NCI-H1105 treated with DMSO at 0.1 percent for 48 hours (cell line): Measurements from ENCODE around the gene FBH1.
"Not testable (repeated sequence)": the region's sequence is repeated elsewhere in the genome, so short reads cannot be mapped to it uniquely, and the experiment has no call there.

Experiments used
- DNase-seq: peaks from one replicate; lab custom pipeline; 2025; lab: John Stamatoyannopoulos, UW

FBH1 gene

DNA sequence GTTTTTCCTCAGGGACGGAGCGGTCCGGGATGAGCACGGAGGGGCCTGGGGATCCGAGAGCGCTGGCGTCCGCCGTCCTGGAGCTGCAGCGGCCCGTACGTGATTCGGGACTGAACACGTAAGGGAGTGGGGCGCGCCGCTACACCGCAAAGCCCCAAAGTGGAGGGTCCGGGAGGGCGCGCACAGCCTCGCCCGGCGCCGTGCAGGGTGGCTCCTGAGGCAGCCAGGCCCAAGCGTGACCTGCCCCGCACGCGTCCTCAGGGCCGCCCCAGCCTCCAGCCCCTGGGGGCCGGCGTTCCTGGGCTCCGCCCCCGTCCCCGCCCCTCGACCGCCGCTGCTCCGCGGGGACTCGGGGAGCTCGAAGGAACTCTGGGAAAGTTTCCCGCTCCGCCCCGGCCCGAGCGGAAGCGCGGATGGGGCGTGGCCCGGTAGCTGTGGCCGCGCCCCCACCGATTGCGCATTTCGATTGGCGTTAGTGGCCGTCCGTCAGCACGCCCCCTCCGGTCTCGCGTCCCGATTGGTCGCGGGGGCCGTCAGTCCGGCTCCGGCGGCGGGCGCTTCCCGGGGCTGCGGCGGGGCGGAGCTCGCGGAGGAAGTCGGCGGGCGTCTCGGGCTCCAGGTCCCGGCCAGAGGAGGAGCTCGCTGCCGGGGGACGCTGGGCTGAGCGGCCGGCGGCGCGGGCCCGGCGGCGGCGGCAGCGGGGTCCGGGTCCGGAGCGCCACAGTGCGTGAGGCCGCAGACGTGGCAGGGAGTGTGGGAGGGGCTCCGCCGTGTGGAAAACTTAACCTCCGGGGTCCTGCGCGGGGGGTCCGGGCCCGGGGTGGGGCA lies at the start of gene FBH1, which contains the start of gene ANKRD16:
Gene FBH1, plus strand, starts transcription at position 620 of the 828 bp plus-strand sequence. Its CDS starts 103 bp downstream, at position 723.
Gene ANKRD16, minus strand, starts transcription at position 270 of the 828 bp plus-strand sequence. CDS start 539 bp downstream, outside the sequence.
- peak; percentile 82 for DNase-seq

DNA sequence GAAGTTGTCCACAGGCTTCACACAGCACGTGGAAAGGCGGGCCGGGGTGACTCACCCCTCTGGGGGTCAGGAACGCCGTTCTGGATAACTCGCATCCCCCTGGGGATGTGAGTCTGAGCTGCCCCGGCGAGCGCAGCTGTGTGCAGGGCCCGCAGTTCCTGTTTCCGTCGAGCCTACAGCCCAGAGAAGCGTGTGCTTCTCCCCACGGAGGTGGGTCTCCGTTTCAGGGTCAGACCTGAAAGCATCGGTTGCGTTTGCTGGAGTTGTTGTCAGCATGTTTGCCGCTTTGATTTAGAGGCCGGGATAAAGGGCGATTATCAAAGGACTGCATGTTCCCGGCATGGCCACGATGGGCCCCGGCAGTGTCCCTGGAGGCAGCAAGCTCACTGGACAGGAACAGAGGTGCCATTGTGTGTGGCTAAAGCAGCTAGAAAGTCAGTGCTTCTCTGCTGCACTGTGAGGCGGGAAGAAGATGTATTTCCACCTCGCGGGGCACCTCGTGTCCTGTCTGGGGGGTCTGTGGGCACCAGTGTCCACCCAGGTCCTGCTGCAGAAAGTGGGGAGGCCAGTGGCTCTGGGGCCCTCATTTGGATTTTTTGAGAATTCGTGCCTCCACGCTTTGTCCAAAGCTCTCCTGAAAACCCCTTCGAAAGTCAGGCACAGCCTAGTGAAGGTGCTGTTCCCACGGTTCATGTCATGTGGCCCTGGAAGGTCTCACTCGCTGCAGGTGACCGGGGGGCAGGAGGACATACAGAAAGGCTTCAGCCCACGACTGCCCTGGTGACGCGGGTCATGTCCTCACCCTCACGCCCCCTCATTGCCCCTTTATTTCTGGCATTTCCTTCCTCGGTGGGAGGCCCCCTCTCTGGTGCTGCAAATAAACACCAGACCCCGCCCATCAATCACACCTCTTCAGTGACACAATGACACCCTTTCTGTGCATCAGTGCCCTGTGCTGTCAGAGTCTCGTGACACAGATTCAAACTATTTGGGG lies 49.4 kb upstream of the FBH1 start:
- no peak for DNase-seq

DNA sequence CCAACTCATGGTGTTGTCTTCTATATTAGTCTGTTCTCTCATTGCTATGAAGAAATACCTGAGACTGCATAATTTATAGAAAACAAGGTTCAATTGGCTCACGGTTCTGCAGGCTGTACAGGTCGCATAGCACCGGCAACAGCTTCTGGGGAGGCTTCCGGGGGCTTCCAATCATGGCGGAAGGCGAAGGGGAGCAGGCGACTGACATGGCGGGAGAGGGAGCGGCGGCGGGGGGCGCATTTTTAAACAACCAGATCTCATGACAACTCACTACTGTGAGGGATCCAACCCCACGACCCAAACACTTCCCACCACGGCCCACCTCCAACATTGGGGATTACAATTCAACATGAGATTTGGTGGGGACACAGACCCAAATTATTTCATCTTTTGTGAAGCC lies 48.1 kb upstream of the FBH1 start:
- no peak for DNase-seq

- no peak for DNase-seq
Measured at GRCh38 chr10:5843686-5844344, 46.2 kb upstream of the FBH1 start.

- DNase-seq: no peak
Measured at GRCh38 chr10:5844345-5845055, 45.5 kb upstream of the FBH1 start.

DNA sequence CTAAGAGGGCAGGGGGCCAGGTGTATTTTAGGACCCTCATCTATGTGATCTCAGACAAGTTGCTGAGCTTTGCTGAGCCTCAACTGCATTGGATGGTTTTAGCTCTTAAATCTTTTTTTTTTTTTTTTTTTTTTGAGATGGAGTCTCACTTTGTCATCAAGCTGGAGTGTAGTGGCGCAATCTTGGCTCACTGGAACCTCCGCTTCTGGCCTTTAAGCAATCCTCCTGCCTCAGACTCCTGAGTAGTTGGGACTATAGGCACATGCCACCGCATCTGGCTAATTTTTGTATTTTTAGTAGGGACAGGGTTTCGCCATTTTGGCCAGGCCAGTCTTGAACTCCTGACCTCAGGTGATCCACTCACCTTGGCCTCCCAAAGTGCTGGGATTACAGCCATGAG lies 43.4 kb upstream of the FBH1 start:
- DNase-seq: not testable (repeated sequence)

DNA sequence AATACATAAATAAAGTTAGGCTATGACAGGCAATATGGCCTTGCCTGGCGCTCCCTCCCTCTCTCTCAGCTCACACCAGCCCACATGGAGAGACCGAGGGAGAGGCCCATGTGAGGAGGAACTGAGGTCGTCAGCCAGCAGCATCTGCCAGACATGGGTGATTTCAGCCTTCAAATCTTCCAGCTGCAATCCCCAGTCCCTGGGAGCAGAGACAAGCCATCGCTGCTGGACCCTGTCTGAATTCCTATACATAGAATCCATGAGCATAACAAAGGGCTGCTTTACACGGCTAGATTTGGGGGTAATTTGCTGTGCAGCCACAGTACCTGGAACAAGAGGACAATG lies 35.9 kb upstream of the FBH1 start:
- DNase-seq: no peak

DNA sequence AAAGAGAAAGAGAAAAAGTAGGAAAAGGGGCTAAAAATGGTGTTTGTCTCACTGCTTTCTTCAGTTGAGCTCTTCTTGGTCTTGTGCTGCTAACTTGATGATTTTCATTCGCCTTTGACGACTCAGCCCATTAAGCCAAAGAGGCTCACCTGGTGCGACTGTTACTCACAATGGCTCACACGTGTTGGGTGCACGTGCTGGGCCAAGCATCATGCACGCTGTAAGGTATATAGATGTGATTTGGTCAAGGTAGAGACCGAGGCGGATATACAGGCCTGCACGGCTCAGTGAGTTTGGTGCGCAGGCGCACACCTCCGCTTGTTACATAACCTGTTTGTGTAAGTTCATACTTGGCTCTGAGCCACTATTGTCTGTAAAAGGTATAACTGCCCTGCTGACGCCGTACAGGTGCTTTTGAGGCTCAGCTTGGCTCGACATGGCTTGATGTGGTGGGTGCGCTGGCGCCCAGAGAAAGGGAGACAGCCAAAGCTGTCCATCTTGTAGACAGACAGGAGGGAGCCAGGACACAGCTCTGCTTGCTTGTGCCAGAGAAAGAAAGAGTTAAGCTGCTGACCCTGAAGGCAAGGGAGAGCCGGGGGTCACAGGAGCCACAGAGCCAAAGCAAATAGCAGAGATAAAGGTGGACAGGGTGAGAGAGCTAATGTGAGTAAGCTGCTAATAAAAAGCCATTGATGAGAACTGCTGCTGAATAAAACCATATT lies 33.9 kb upstream of the FBH1 start:
- DNase-seq: no peak

DNA sequence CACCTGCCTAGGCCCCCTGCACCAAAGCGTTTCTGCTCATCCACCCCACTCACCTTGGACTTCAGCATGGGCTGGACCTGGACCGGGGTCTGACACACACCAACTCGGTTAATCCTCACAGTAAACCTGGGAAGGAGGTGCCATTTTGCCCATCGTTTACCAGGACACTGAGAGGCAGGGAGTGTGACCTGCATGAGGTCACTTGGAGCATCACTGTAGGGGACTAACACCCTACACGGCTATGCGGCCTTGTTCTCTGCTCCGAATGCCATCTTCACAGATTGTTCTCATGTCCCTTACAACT lies 33.4 kb upstream of the FBH1 start:
- DNase-seq: no peak

DNA sequence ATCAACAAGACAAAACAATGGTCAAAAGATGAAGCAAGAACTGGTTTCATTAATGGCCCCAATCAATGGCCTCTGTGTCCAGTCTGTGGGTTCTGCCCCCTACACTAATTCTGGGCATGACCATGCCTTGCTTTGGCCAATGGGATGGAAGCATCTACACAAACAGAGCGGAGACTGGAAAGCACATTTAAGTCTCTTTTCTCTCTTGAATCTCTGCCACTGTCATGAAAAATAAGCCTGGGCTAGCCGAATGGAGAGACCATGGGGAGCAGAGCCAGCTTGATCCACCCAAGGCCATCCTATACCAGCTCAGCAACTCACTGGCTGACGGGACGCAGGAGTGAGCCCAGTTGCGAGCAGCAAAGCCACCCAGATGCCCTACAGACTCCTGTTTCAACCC lies 31.2 kb upstream of the FBH1 start:
- no peak for DNase-seq

DNA sequence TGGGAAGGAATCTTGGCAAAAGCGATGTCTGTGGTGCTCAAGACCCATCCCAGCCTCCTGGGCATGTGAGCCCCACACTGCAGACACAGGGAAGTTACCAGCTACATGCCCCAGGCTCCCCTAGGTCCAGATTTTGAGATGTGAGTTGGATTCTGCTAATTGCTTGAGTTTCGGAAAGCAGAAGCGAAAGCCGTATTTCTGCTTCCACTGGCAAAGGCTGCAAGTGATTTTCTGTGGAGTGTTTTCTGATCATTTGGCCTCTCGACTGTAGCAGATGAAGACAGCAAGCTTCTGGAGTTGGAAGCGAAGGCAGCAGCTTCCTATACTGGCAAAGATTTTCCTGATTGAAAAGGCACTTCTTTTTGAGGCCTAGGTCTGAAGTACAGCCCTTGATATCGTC lies 30.0 kb upstream of the FBH1 start:
- no peak for DNase-seq

- no peak for DNase-seq
Measured at GRCh38 chr10:5862360-5862961, 27.6 kb upstream of the FBH1 start.

- not testable (repeated sequence) for DNase-seq
Measured at GRCh38 chr10:5862981-5863685, 26.9 kb upstream of the FBH1 start.

DNA sequence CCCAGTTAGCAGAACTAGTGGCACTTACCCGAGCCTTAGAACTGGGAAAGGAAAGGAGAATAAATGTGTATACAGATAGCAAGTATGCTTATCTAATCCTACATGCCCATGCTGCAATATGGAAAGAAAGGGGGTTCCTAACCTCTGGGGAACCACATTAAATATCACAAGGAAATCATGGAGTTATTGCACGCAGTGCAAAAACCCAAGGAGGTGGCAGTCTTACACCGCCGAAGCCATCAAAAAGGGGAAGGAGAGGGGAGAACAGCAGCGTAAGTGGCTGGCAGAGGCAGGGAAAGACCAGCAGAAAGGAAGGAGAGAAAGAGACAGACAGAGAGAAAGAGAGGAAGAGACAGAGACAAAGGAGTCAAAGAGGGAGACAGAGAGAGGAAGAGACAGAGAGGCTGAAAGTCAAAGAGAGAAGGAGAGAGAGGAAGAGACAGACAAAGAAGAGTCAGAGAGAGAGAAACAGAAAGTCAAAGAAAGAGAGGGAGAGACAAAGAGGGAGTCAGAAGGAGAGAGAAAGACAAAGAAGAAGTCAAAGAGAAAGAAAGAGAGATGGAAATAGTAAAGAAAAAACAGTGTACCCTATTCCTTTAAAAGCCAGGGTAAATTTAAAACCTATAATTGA lies 23.5 kb upstream of the FBH1 start:
- not testable (repeated sequence) for DNase-seq

DNA sequence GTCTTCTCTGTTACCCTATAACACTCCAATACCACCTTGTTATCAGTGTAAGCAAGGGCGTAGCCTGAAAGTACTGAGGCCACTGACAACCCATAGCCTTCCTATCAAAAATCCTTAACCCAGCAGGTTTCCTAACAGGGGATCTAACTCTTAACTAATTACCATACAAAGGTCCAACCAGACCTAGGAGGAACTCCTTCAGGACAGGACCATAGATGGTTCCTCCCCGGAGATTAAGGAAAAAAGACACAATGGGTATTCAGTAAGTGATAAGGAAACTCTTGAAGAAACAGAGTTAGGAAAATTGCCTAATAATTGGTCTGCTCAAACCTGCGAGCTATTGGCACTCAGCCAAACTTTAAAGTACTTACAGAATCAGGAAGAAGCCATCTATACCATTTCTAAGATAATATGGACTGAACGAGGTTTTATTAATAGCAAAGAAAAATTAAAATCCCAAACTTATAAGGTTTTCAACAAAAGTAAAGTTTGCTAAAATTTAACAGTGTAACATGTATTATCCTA lies 22.9 kb upstream of the FBH1 start:
- peak; percentile 33 for DNase-seq

- not testable (repeated sequence) for DNase-seq
Measured at GRCh38 chr10:5868383-5868782, 21.7 kb upstream of the FBH1 start.

DNA sequence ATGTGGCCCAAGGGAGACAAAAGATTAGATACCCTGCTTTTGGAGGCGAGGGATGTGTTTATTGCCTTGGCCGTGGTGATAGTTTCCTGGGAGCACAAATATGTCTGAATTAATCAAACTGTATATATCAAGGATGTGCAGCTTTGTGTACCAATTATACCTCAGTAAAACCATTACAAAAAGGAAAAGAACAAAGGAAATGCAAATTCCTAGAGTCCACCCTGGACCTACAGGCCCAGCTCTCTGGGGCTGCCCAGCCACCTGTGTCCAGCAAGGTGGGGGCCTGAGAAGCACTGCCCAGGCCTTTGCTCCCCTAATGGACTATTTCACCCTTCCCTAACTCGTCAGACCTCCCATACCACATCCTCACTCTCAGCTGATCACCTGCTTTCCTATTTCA lies 20.9 kb upstream of the FBH1 start:
- no peak for DNase-seq

- no peak for DNase-seq
Measured at GRCh38 chr10:5871596-5871995, 18.4 kb upstream of the FBH1 start.

- peak; percentile 14 for DNase-seq
Measured at GRCh38 chr10:5873515-5873995, 16.5 kb upstream of the FBH1 start.
